SK-N-SH treated with all-trans-retinoic acid at 6 μM for 48 hours (cell line): Measurements from ENCODE around the gene NOTUM.

Experiments used
- ATAC-seq: fragments of 200-7000 bp; cut with Tn5 transposase; 3 replicates; pipeline ENCODE4 v1.9.1; 2020; ENCODE audit warnings: mild to moderate bottlenecking, moderate library complexity
- ARNTL ChIP-seq: fragments of 450-650 bp; formaldehyde crosslinking; IDR thresholded peaks from 2 replicates; pipeline ENCODE4 v1.5.0; 2020; ENCODE audit warnings: low read depth, mild to moderate bottlenecking, moderate library complexity, borderline replicate concordance
- BACH2 ChIP-seq: fragments of 250-450 bp; sonication (Bioruptor Pico); IDR thresholded peaks from 2 replicates; pipeline ENCODE4 v1.9.0; 2021; ENCODE audit warnings: mild to moderate bottlenecking, borderline replicate concordance
- CREB5 ChIP-seq: fragments of 250-450 bp; sonication (Bioruptor Pico); IDR thresholded peaks from 2 replicates; pipeline ENCODE4 v1.5.1; 2020; ENCODE audit warnings: low read depth, mild to moderate bottlenecking, moderate library complexity
- CSDC2 ChIP-seq: fragments of 250-450 bp; sonication (Bioruptor Pico); IDR thresholded peaks from 2 replicates; pipeline ENCODE4 v1.5.0; 2020; ENCODE audit warnings: mild to moderate bottlenecking, moderate library complexity
- ESRRG ChIP-seq: fragments of 250-450 bp; sonication (Bioruptor Pico); IDR thresholded peaks from 2 replicates; pipeline ENCODE4 v1.6.1; 2021; ENCODE audit warnings: mild to moderate bottlenecking
- GLIS3 ChIP-seq: fragments of 250-450 bp; sonication (Bioruptor Pico); IDR thresholded peaks from 2 replicates; pipeline ENCODE4 v1.5.0; 2020; ENCODE audit warnings: mild to moderate bottlenecking, moderate library complexity
- ISL1 ChIP-seq: fragments of 250-450 bp; sonication (Bioruptor Pico); IDR thresholded peaks from 2 replicates; pipeline ENCODE4 v2.1.2; 2022; ENCODE audit warnings: mild to moderate bottlenecking, moderate library complexity
- OSR1 ChIP-seq: fragments of 250-450 bp; sonication (Bioruptor Pico); IDR thresholded peaks from 2 replicates; pipeline ENCODE4 v1.8.0; 2022; ENCODE audit warnings: moderate library complexity, mild to moderate bottlenecking, inconsistent platforms
- POU6F1 ChIP-seq: fragments of 250-450 bp; sonication (Bioruptor Pico); IDR thresholded peaks from 2 replicates; pipeline ENCODE4 v1.8.0; 2021; ENCODE audit warnings: low read depth, mild to moderate bottlenecking, moderate library complexity, borderline replicate concordance
- RARB ChIP-seq: fragments of 250-450 bp; sonication (Bioruptor Pico); IDR thresholded peaks from 2 replicates; pipeline ENCODE4 v1.8.0; 2021; ENCODE audit warnings: mild to moderate bottlenecking, moderate library complexity
- SNAI2 ChIP-seq: fragments of 250-450 bp; sonication (Bioruptor Pico); IDR thresholded peaks from 2 replicates; pipeline ENCODE4 v1.5.0; 2020; ENCODE audit warnings: mild to moderate bottlenecking, moderate library complexity
- TCF4 ChIP-seq: fragments of 250-450 bp; sonication (Bioruptor Pico); IDR thresholded peaks from 2 replicates; pipeline ENCODE4 v1.8.0; 2021; ENCODE audit warnings: mild to moderate bottlenecking, moderate library complexity, borderline replicate concordance
- TOX ChIP-seq: fragments of 250-450 bp; sonication (Bioruptor Pico); IDR thresholded peaks from 2 replicates; pipeline ENCODE4 v1.8.0; 2021; ENCODE audit warnings: mild to moderate bottlenecking, moderate library complexity, borderline replicate concordance
- ZC3H10 ChIP-seq: fragments of 250-450 bp; sonication (Bioruptor Pico); IDR thresholded peaks from 2 replicates; pipeline ENCODE4 v1.5.1; 2021; ENCODE audit warnings: mild to moderate bottlenecking, moderate library complexity
- ZFP3 ChIP-seq: fragments of 250-450 bp; sonication (Bioruptor Pico); IDR thresholded peaks from 2 replicates; pipeline ENCODE4 v1.5.0; 2020; ENCODE audit warnings: mild to moderate bottlenecking, moderate library complexity
- ZFP30 ChIP-seq: fragments of 450-650 bp; formaldehyde crosslinking; IDR thresholded peaks from 2 replicates; pipeline ENCODE4 v1.5.0; 2022; ENCODE audit warnings: mild to moderate bottlenecking, moderate library complexity
- ZNF565 ChIP-seq: fragments of 450-650 bp; formaldehyde crosslinking; conservative IDR thresholded peaks from 2 replicates; pipeline ENCODE4 v1.5.0; 2020; ENCODE audit warnings: low read depth, mild to moderate bottlenecking, moderate library complexity
- ZNF70 ChIP-seq: fragments of 450-650 bp; formaldehyde crosslinking; IDR thresholded peaks from 2 replicates; pipeline ENCODE4 v1.5.0; 2020; ENCODE audit warnings: mild to moderate bottlenecking, moderate library complexity
- ZNF8 ChIP-seq: fragments of 450-650 bp; formaldehyde crosslinking; IDR thresholded peaks from 2 replicates; pipeline ENCODE4 v1.5.0; 2020; ENCODE audit warnings: mild to moderate bottlenecking, moderate library complexity
- TF ChIP-seq, protein P1 (sequence below): fragments of 250-450 bp; sonication (Bioruptor Pico); IDR thresholded peaks from 2 replicates; pipeline ENCODE4 v1.8.0; 2020; ENCODE audit warnings: mild to moderate bottlenecking, moderate library complexity, borderline replicate concordance
- TF ChIP-seq, protein P2 (sequence below): fragments of 250-450 bp; sonication (Bioruptor Pico); IDR thresholded peaks from 2 replicates; pipeline ENCODE4 v1.5.1; 2021; ENCODE audit warnings: mild to moderate bottlenecking, moderate library complexity

Gene NOTUM

DNA sequence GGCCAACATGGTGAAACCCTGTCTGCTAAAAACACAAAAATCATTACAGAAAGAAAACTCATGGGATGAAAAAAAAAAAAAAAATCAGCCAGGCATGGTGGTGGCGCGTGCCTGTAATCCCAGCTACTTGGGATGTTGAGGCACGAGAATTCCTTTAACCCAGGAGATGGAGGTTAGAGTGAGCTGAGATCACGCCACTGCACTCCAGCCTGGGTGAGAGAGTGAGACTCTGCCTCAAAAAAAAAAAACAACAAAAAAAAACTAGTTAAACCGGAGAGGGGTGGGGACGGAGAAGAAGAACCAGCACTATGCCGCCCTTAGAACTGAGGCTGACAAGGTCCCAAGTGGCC lies 7.4 kb upstream of the NOTUM start:
- TF ChIP-seq, protein P1, sequence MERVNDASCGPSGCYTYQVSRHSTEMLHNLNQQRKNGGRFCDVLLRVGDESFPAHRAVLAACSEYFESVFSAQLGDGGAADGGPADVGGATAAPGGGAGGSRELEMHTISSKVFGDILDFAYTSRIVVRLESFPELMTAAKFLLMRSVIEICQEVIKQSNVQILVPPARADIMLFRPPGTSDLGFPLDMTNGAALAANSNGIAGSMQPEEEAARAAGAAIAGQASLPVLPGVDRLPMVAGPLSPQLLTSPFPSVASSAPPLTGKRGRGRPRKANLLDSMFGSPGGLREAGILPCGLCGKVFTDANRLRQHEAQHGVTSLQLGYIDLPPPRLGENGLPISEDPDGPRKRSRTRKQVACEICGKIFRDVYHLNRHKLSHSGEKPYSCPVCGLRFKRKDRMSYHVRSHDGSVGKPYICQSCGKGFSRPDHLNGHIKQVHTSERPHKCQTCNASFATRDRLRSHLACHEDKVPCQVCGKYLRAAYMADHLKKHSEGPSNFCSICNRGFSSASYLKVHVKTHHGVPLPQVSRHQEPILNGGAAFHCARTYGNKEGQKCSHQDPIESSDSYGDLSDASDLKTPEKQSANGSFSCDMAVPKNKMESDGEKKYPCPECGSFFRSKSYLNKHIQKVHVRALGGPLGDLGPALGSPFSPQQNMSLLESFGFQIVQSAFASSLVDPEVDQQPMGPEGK (CRISPR knock-in tag) = no peak
- TF ChIP-seq GLIS3 (CRISPR knock-in tag) = no peak
- TF ChIP-seq ZFP30 (CRISPR knock-in tag) = no peak
- TF ChIP-seq ISL1 = no peak
- TF ChIP-seq, protein P2, sequence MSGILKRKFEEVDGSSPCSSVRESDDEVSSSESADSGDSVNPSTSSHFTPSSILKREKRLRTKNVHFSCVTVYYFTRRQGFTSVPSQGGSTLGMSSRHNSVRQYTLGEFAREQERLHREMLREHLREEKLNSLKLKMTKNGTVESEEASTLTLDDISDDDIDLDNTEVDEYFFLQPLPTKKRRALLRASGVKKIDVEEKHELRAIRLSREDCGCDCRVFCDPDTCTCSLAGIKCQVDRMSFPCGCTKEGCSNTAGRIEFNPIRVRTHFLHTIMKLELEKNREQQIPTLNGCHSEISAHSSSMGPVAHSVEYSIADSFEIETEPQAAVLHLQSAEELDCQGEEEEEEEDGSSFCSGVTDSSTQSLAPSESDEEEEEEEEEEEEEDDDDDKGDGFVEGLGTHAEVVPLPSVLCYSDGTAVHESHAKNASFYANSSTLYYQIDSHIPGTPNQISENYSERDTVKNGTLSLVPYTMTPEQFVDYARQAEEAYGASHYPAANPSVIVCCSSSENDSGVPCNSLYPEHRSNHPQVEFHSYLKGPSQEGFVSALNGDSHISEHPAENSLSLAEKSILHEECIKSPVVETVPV (CRISPR knock-in tag) = no peak
- no peak for TF ChIP-seq ZNF70
- no peak for TF ChIP-seq RARB (CRISPR knock-in tag)
- no peak for TF ChIP-seq CREB5 (CRISPR knock-in tag)
- no peak for TF ChIP-seq SNAI2
- ATAC-seq = no peak

- ATAC-seq = peak; percentile 79
- peak; percentile 45; the same call in 1 of the 2 replicates for TF ChIP-seq TCF4
- no peak for TF ChIP-seq POU6F1 (CRISPR knock-in tag)
- 0 out of 2 replicates have a peak, but pooled peaks have one; percentile 28 for TF ChIP-seq ZNF70
These were observed 6.8 kb upstream of the NOTUM start for GRCh38 chr17:81967533-81968395.

DNA sequence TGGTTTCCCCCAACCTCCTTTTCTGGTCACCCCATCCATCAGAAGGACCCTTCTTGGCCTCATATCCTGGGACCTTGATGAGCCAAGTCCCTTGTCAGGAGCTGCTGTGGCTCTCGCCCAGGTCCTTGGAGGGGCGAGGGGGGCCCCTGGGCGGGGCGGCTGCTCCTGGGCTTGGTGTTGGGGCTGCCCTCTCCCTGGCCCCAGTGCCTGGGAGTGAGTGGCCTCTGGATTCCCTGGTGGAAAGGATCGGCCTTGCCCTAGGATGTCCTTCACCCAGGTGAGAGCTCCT lies 6.2 kb upstream of the NOTUM start:
- ATAC-seq = peak; percentile 8; the same call in 2 of the 3 replicates
- TF ChIP-seq TCF4 (no peak), CSDC2 (CRISPR knock-in tag) (no peak), ZNF70 (no peak), BACH2 (no peak), OSR1 (CRISPR knock-in tag) (no peak), CREB5 (CRISPR knock-in tag) (no peak), ZNF565 (CRISPR knock-in tag) (no peak), ESRRG (CRISPR knock-in tag) (no peak), ARNTL (CRISPR knock-in tag) (no peak), ZFP30 (CRISPR knock-in tag) (no peak), SNAI2 (no peak), ZFP3 (CRISPR knock-in tag) (no peak), POU6F1 (CRISPR knock-in tag) (no peak), ZC3H10 (CRISPR knock-in tag) (no peak), ZNF8 (CRISPR knock-in tag) (no peak), TOX (CRISPR knock-in tag) (no peak), RARB (CRISPR knock-in tag) (no peak)
